GM19455 (cell line): ENCODE data around the gene HES5.

Source experiments
- ATAC-seq: cut with Tn5 transposase; IDR thresholded peaks from one replicate; pipeline ENCODE4 v1.9.1; 2021; ENCODE audit not compliant: unreplicated experiment

Gene HES5

DNA sequence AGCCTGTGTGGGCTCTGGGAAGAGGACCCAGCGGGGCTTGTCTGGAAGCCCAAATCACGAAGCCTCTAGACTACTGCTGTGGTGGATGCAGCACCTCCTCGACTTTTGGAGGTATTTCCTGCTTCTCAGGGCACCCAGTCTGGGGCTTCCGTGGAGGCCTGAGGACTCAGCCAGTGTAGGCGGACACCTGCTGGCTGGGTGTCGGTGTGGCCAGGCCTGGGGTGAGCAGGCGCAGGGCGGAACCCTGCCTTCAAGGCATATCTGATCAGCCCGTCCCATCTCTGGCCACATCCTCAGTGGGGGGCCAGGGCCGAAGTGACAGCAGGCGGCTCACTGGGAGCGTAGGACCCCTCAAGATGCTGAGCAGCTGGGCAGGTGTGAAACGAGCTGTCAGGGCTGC is 47.0 kb downstream of the HES5 start:
- ATAC-seq: no peak

DNA sequence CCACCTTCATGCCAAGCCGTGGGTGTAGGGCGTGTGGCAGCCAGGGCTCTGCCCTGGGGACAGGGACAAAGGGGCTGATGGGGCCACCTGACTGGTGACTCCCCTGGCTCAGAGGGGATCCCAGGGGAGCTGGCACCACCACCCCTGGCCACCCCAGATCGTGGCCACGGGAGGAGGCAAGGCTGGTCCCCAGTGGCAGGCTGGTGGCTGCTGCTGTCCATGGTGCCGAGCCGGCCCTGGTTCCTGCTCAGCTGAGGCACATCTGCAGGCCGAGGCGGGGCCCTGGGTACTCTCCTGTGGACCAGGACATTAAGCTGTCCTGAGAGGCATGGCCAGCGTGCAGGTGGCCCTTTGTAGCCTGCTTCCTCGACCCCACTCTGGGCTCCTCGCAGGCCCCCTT is 47.5 kb downstream of the HES5 start:
- ATAC-seq: no peak

DNA sequence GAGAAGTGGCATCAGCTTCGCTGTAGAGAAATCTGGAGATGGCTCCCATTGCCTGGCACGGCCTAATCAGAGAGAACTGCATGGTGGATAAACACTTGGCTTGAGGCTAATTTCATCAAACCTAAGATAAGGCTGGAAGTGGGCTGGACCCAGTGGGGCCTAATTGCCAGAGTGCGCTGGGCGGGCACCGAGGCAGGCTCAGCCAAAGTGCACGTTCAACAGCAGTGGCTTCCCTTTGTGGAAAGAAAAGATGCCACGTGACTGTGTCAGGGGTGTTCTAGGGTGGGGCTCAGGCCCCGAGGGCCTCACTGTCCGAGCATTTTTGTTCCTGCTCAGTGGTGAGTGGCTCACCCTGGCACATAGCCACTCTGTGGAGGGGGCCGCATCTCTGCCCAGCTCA is 48.2 kb downstream of the HES5 start:
- no peak for ATAC-seq

DNA sequence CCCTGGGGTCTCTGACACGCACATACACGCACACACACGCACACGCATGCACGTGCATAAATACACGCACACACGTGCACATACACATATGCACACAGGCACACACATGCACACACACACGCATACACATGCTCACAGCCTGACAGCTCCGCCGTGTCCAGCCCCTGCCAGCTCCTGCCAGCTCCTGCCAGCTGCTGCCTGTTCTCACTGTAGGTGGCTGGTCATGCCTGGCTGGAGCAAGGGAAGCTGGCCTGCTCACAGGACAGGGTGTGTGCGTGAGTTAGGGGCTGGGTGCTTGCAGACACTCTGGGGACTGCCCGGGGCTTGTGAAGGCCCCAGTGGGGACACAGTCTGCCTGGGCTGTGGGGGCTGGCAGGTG is 49.1 kb downstream of the HES5 start:
- no peak for ATAC-seq

DNA sequence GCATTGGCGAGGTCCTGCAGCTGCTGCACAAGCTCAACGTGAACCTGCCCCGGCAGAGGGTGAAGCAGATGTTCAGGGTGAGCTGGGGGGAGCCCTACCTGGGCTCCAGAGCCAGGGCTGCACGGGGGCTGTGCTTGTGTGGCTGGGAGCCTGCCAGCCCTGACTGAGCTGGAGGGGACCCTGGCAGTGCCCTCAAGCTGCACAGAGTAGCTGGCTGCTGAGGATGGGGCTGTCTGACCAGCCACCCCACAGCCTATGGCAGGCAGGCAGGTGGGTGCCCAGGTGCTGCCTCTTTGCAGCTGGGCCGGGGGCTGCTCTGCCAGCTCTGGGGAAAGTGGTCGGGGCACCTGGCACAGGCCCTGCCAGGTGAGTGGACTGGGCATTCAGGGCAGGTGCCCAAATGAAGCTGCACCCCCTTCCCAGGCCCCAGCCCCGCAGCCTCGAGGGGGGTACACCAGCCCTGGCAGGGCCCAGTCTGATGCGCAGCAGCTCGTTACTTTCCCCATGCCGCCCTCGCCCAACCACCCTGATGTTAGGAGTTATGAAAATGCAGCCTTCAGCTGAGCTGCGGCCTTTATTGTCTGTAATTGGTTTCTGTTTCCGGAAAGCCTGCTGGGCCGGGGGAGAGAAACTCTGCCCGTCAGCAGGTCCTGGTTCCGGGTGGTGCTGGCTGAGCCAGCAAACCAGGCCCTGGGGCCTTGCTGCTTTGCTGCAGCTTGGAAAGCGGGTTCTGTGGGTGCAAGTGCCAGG is 49.7 kb downstream of the HES5 start:
- no peak for ATAC-seq

DNA sequence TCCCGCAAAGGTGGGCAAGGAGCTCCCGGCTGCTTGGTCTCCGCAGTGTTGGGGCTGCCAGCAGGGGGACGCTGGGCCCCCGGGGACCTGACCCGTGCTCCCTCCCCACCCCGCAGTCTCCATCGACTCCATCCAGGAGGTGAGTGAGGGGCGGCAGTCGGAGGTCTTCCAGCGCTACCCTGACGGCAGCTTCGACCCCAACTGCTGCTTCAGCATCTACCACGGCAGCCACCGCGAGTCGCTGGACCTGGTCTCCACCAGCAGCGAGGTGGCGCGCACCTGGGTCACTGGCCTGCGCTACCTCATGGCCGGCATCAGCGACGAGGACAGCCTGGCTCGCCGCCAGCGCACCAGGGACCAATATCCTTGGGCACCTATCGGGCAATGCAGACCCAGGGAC is 50.4 kb downstream of the HES5 start:
- ATAC-seq: no peak

DNA sequence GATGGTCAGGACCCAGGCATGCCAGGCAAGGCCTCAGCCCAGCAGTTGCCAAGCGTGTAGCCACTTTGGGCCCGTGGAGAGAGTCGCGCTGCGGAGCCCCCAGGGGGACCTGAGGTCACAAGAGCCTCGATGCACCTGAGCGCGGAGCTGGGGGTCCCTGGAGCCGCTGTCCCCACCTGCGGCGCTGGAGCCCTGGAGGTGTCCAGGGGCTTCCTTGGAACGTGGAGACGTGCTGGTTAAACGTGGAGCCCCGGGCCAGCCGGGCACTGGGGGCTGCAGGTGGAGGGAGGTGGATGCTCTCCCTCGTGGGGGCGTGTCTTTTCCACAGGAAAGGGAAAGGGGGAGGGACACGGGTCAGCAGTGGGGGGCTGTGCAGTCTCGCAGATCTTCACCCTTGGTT is 50.9 kb downstream of the HES5 start:
- ATAC-seq: no peak
